ENCODE results near the gene CSNK1G3.

CSNK1G3 gene

DNA sequence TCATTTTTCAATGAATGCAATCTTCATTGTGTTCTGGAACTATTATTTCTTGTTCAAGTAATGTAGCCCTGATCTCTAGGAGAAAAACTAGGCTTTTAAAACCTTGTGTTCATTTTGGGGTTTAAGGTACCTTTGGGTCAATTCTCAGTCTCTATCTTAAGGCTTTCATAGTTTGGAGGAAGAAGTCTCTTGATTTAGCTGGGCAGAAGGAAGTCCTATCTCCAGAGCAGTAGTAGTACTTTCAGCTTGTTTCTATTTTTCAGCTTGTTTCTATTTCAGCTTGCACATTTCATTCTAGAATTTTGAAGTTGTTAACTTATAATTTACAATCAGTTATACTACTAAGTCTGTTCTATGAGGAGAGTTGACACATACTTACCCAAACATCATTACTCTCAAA, 15.2 kb downstream of the CSNK1G3 start:
- no peak for DNase-seq (ENCODE audit: low read depth)
- no peak overlapping the region for H3K4me3 ChIP-seq (ENCODE audit: low read depth, low read length)
- TF ChIP-seq, protein P1, sequence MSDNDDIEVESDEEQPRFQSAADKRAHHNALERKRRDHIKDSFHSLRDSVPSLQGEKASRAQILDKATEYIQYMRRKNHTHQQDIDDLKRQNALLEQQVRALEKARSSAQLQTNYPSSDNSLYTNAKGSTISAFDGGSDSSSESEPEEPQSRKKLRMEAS (IDR thresholded peaks at IDR 0.05; ENCODE audit: low read depth, low read length) = no peak
- TF ChIP-seq, protein P2, sequence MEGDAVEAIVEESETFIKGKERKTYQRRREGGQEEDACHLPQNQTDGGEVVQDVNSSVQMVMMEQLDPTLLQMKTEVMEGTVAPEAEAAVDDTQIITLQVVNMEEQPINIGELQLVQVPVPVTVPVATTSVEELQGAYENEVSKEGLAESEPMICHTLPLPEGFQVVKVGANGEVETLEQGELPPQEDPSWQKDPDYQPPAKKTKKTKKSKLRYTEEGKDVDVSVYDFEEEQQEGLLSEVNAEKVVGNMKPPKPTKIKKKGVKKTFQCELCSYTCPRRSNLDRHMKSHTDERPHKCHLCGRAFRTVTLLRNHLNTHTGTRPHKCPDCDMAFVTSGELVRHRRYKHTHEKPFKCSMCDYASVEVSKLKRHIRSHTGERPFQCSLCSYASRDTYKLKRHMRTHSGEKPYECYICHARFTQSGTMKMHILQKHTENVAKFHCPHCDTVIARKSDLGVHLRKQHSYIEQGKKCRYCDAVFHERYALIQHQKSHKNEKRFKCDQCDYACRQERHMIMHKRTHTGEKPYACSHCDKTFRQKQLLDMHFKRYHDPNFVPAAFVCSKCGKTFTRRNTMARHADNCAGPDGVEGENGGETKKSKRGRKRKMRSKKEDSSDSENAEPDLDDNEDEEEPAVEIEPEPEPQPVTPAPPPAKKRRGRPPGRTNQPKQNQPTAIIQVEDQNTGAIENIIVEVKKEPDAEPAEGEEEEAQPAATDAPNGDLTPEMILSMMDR (IDR thresholded peaks at IDR 0.05; ENCODE audit: low read depth, low read length) = no peak
- TF ChIP-seq MYC (IDR thresholded peaks at IDR 0.05; ENCODE audit: low read depth, low read length) (no peak), POLR2A (IDR thresholded peaks at IDR 0.05; ENCODE audit: extremely low read depth, insufficient read length) (no peak)

DNA sequence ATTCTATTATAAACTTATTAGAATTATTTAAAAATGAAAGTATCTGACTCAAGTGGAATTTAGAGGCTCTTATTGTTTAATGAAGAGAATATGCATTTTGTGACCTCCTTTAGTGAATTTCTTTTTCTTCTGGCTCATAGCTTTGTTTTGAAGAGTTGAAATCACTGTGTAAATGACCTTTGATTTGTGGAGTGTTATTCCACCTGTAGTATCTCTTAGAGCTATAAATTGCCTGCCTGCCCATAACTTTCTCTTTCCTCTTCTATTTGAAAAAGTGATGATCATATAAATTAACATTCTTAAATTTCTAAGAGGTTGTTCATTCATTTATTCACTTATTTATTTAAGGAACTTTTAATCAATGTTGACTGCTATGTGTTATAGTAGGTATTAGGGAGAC, 16.1 kb downstream of the CSNK1G3 start:
- no peak overlapping the region for H3K4me3 ChIP-seq (ENCODE audit: low read depth, low read length)
- DNase-seq (ENCODE audit: low read depth) = no peak
- TF ChIP-seq POLR2A (IDR thresholded peaks at IDR 0.05; ENCODE audit: extremely low read depth, insufficient read length) = no peak
- TF ChIP-seq, protein P1 (IDR thresholded peaks at IDR 0.05; ENCODE audit: low read depth, low read length) = no peak
- TF ChIP-seq, protein P2 (IDR thresholded peaks at IDR 0.05; ENCODE audit: low read depth, low read length) = no peak
- TF ChIP-seq MYC (IDR thresholded peaks at IDR 0.05; ENCODE audit: low read depth, low read length) = no peak

DNA sequence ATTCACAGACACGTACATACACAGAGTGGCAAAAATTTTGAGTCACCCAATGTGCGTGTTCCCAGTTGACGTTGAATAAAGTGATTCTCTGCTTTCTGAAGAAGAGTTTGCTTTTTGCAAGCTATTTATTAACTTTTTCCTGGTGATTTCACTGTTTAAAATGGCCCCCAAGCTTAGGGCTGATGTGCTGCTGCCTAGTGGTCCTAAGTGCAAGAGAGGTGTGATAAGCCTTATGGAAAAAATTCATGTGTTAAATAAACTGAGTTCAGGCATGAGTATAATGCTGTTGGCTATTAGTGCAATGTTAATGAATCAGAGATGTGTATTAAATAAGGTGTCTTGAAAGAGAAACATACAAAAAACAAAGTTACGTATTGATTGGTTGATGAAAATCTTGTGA, 16.9 kb downstream of the CSNK1G3 start:
- no peak for TF ChIP-seq POLR2A (IDR thresholded peaks at IDR 0.05; ENCODE audit: extremely low read depth, insufficient read length)
- no peak for TF ChIP-seq MYC (IDR thresholded peaks at IDR 0.05; ENCODE audit: low read depth, low read length)
- TF ChIP-seq, protein P2 (IDR thresholded peaks at IDR 0.05; ENCODE audit: low read depth, low read length) = no peak
- TF ChIP-seq, protein P1 (IDR thresholded peaks at IDR 0.05; ENCODE audit: low read depth, low read length) = no peak
- no peak for DNase-seq (ENCODE audit: low read depth)
- H3K4me3 ChIP-seq (ENCODE audit: low read depth, low read length) = no peak overlapping the region

DNA sequence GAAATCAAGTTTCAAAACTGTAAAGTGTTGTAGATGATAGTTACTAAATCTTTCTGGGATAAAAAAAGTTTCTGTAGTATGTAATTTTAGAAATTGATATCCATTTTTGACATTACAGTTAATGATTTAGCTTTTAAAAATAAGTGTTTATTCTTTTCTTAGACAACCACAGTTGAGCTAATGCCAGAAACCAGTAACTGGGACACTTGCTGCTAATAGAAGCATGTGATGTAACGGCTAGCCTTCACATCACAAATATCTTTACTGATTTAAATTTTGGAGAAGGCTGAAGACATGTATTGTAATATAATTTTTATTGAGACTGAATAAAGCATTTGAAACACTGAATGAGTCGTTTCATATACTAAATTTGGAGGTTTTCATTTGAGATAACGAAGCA, 18.8 kb downstream of the CSNK1G3 start:
- no peak overlapping the region for H3K4me3 ChIP-seq (ENCODE audit: low read depth, low read length)
- TF ChIP-seq MYC (IDR thresholded peaks at IDR 0.05; ENCODE audit: low read depth, low read length) (no peak), POLR2A (IDR thresholded peaks at IDR 0.05; ENCODE audit: extremely low read depth, insufficient read length) (no peak)
- TF ChIP-seq, protein P2 (IDR thresholded peaks at IDR 0.05; ENCODE audit: low read depth, low read length) = no peak
- TF ChIP-seq, protein P1 (IDR thresholded peaks at IDR 0.05; ENCODE audit: low read depth, low read length) = no peak
- DNase-seq (ENCODE audit: low read depth) = no peak

DNA sequence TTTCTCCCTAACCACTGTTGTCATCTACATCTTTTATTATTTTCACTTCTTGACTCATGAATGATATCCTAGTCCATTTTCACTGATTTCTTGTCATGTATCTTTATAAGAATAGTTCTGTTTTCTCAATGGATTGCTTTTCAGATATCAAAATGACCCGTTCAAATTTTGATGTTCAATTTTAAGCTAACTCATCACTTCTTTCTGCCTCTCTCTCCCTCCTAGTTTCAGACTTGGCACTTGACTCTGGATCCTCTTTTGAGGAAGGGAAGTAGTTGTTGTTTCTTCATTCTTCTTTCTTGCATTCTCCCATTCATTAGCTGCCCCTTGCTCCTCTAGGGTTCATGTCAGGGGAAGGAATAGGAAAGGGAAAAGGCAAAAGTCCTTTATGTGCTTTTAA, 23.7 kb downstream of the CSNK1G3 start:
- no peak overlapping the region for H3K4me3 ChIP-seq (ENCODE audit: low read depth, low read length)
- DNase-seq (ENCODE audit: low read depth) = no peak
- TF ChIP-seq, protein P2 (IDR thresholded peaks at IDR 0.05; ENCODE audit: low read depth, low read length) = no peak
- TF ChIP-seq MYC (IDR thresholded peaks at IDR 0.05; ENCODE audit: low read depth, low read length) (no peak), POLR2A (IDR thresholded peaks at IDR 0.05; ENCODE audit: extremely low read depth, insufficient read length) (no peak)
- TF ChIP-seq, protein P1 (IDR thresholded peaks at IDR 0.05; ENCODE audit: low read depth, low read length) = no peak

DNA sequence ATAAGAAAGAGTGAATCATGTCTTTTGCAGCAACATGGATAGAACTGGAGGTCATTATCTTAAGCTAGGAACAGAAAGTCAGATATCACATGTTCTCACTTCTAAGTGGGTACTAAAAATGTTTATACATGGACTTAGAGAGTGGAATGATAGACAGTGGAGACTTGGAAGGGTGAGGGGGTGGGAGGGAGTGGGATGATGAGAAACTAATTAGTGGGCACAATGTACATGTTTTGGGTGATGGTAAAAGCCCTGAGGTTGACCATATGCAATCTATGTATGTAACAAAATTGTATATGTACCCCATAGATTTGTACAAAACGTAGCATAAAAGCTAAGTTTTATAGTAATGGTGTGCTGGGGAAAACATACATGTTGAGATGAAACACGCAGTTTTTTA, 25.3 kb downstream of the CSNK1G3 start:
- no peak for DNase-seq (ENCODE audit: low read depth)
- TF ChIP-seq POLR2A (IDR thresholded peaks at IDR 0.05; ENCODE audit: extremely low read depth, insufficient read length) (no peak), MYC (IDR thresholded peaks at IDR 0.05; ENCODE audit: low read depth, low read length) (no peak)
- TF ChIP-seq, protein P1 (IDR thresholded peaks at IDR 0.05; ENCODE audit: low read depth, low read length) = no peak
- TF ChIP-seq, protein P2 (IDR thresholded peaks at IDR 0.05; ENCODE audit: low read depth, low read length) = no peak
- no peak overlapping the region for H3K4me3 ChIP-seq (ENCODE audit: low read depth, low read length)

Data from NB4 (cell line).